ENCODE measurements around the gene CAPN7.
"Not testable (repeated sequence)": the region's sequence is repeated elsewhere in the genome, so short reads cannot be mapped to it uniquely, and the experiment has no call there.

The CAPN7 gene

DNA sequence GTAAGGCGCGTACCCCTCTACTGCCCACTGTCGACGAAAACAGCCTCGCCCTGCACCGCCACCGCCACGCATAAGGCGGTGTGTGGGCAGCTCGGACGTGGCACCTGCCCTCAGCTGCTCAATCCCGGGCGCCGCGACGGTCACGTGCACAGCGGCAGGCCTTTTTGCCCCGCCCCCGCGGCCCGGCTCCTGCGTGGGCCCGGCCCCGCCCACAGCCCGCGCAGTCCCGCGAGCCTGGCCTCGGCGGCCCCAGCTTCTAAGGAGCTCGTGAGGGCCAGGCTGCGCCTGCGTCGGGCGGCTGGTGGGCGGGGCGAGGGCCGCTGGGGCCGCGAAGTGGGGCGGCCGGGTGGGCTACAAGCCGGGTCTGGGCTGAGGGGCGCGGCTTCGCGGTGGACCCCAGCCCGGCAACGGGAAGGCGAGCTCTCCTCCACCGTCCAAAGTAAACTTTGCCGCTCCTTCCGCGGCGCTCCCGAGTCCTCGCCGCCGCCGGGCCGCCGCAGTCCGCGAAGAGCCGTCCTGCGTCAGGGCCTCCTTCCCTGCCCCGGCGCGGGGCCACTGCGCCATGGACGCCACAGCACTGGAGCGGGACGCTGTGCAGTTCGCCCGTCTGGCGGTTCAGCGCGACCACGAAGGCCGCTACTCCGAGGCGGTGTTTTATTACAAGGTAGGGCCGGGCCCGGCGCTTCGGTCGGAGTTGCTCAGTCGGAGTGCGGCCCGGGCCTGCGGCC, at the start of gene CAPN7:
Gene CAPN7, plus strand, starts transcription at position 313 of the 728 bp plus-strand sequence. Its CDS starts 250 bp downstream, at position 563.
- peak; percentile 96 for DNase-seq

GRCh38 chr3:15157441-15157840, 48.6 kb upstream of the CAPN7 start:
- no peak for DNase-seq

GRCh38 chr3:15159501-15160136, 46.4 kb upstream of the CAPN7 start:
- DNase-seq: no peak

- no peak for DNase-seq
Observed at GRCh38 chr3:15160662-15161061, 45.4 kb upstream of the CAPN7 start.

DNA sequence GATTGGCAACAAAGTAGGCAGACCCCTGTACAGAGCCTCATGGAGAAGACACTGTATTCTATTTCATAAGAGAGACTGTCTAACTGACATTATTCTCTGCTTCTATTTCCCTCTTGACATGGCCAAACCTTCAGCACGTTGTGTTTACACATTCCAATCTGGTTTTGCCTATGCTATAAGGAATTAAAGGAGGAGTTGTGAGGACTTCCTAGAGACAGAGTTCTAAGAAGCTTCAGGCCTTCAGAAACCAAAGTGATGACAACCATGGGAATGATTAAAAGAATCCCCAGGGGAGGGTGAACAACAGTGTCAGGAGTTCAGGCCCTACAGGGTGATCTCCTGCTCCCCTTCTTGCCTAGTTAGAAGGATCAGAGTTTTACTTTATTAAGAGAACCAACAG, 44.9 kb upstream of the CAPN7 start:
- DNase-seq: no peak

DNA sequence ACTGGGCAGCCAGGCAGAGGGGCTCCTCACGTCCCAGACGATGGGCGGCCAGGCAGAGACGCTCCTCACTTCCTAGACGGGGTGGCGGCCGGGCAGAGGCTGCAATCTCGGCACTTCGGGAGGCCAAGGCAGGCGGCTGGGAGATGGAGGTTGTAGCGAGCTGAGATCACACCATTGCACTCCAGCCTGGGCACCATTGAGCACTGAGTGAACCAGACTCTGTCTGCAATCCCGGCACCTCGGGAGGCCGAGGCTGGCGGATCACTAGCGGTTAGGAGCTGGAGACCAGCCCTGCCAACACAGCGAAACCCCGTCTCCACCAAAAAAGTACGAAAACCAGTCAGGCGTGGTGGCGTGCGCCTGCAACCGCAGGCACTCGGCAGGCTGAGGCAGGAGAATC, 42.4 kb upstream of the CAPN7 start:
- not testable (repeated sequence) for DNase-seq

GRCh38 chr3:15164340-15164739, 41.7 kb upstream of the CAPN7 start:
- DNase-seq: no peak

DNA sequence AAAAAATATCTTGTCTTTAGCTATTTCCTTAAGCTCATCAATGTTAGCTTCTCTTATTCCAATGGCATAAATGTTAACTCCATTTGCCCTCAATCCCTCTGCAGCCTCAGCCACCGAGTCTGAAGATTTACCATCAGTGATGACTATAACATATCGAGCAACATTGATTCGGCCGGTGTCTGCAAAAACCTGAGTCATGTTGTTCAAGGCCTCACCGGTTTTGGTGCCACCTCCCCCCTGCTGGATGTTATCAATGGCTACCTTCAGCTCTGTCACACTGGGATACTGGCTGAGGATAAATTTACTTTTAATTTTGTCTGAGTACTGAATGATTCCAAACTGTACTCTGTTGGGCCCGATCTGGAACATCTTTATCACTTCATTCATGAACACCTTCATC, 41.0 kb upstream of the CAPN7 start:
- no peak for DNase-seq

DNA sequence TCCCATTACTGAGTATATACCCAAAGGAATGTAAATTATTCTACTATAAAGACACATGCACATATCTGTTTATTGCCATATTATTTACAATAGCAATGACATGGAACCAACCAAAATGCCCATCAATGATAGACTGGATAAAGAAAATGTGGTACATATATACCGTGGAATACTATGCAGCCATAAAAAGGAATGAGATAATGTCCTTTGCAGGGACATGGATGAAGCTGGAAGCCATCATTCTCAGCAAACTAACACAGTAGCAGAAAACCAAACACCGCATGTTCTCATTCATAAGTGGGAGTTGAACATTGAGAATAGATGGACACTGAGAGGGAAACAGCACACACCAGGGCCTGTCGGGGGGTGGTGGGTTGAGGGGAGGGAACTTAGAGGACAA, 39.7 kb upstream of the CAPN7 start:
- DNase-seq: not testable (repeated sequence)

DNA sequence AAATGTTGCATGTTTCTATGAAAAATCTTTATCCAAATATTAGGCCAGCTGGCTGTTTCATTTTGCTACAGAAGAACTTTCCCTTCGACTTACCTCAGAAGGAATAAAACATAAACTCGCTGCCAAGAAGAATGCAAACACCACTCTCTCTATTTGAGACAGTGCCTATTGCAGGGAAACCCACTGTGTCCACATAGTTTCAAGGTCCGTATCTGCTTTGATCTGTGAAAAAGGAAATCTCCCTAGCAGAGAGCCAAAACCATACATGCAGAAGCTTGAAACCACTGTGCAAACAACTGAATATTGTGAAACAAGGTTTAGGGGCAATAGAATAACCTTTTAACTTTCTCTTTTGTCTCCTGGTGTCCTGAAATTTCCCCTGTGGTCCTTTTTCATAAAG, 35.0 kb upstream of the CAPN7 start:
- no peak for DNase-seq

- DNase-seq: no peak
Observed at GRCh38 chr3:15172806-15173205, 33.2 kb upstream of the CAPN7 start.

DNA sequence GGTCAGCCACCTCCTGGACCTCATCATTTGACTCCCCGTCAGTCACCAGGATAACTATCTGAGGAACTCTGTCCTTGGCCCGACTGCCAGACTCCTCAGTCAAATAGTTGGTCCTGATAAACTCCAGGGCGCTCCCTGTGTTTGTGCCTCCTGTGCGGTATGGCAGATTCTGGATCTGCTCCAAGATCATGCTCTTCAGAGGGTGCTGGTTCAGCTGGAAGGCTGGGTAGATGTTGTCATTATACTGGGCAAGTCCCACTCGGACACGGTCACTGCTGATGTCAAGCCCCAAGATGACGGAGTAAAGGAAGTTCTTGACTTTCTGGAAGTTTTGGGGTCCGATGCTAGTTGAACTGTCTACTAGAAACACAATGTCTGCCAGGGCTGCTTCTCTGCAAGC, 31.1 kb upstream of the CAPN7 start:
- no peak for DNase-seq

DNA sequence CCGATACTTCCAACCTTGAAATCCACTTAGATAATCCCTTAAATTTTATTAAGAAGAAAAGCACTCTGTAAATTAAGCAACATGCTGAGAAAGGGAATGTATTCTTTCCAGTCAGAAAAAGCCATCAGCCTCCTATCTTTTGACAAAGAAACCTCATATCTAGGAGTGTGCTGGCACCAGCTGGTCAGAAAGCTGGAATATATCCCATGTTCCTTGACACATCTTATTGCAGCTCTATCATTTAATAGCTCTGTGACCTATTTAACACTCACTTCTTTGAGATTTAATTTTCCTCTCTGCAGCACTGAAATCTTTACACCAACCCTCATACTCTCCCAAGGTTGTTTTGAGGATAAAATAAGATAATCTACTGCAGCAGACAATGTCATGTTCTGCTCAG, 30.4 kb upstream of the CAPN7 start:
- DNase-seq: no peak

GRCh38 chr3:15180042-15180611, 25.9 kb upstream of the CAPN7 start:
- DNase-seq: no peak

GRCh38 chr3:15181511-15181910, 24.5 kb upstream of the CAPN7 start:
- DNase-seq: no peak

GRCh38 chr3:15181963-15182362, 24.1 kb upstream of the CAPN7 start:
- no peak for DNase-seq

DNA sequence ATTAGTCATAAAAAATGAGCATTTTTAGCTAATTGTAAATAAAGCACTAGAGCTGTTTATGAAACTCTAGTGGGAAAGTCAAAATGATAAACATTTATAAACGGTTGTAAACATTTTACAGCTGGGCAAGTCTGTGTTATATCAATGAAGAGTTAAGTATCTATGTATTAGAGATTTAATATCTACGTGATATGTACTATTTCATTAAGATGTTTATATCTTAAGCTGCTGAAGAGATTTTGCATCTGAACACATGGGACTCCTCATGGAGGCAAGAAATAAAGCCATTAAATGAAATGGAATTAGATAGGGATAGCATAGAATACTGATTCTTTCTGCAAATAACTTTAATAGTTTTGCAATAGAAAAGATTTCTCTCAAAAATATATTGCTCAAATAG, 23.0 kb upstream of the CAPN7 start:
- DNase-seq: no peak

DNA sequence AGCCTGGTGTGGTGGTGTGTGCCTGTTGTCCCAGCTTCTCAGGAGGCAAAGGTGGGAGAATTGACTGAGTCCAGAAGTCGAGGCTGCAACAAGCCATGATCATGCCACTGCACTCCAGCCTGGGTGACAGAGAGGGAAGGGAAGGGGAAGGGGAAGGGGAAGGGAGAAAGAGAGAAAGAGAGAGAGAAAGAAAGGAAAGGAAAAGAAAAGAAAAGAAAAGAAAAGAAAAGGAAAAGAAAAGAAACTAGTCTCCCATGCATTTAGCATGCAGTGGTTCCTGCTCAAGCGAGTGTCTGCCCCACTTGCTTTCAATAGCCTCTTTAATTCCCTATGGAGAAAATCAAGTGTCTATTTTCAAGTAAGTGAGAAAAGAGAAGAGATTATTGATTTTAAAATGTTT, 20.6 kb upstream of the CAPN7 start:
- no peak for DNase-seq

DNA sequence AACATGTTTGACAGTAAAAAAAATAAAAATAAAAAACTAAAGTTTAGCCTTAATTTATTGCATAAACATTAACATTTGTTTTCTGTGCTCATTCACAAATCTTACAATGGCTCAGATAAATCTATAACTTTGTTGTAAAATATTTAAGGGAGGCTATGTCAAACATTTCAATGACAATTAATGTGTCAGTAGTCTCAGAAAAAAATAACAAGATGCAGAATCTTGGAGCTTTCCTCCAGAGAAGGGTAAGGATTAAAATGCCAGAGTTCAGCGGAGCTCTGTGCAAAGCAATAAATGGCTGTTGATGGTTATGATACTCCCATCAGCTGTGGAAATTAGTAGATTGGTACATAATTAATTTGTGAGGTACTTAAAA, 20.0 kb upstream of the CAPN7 start:
- DNase-seq: no peak

GRCh38 chr3:15186477-15187164, 19.4 kb upstream of the CAPN7 start:
- not testable (repeated sequence) for DNase-seq

- no peak for DNase-seq
Observed at GRCh38 chr3:15197340-15198029, 8.6 kb upstream of the CAPN7 start.

DNA sequence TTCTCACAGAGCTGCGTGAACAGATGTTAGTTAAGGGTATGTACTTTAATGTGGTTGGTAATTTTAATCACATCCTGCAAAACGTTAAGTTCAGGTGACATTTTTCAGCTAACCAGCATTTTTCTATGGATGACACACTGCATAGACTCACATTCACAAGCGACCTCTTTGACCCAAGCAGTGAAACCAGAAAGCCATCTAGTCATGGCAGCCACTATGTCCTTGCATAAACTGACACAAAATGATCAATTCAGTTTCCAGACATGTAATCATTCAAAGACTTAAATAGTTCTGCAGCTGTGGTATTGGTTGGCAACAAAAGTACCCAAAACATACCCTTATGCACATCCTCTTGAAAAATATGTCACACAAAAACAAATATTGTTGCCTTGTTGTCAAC, 7.4 kb upstream of the CAPN7 start:
- no peak for DNase-seq

DNA sequence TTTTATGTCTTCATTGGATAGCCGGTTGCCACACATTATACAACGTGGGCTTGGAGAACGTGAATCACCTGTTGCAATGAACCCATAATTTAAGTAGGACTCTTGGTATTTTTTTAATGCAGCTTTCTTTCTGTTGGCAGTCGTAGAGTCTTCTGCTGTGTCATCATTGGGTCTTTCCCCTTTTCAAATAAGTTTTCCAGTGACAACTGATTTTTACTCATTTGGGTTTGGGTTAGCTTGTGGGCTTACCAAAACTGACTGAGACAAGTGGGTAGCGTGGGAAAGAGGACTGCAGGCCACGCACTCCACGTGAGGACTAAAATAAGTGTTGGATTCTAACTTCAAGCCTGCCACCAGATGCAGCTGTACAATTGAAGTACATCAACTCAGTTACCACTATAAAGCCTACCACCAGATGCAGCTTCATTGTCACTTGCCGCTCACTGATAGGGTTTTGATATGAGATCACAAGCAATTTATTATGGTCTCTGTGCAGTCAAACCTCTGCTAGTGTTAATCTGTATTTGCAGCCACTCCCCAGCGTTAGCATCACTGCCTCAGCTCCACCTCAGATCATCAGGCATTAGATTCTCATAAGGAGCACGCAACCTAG, 6.4 kb upstream of the CAPN7 start:
- no peak for DNase-seq

Measured in CD4-positive, alpha-beta T cell treated with Interleukin-15 for 1 hour (primary cell).